A549 (cell line): ENCODE data around the gene SLC1A1. TPM values are rescaled to one million over a fixed set of nuclear protein-coding genes. Genes with fewer than 3 reads are reported as not detected.

Source experiments
- ATAC-seq, 2 experiments: fragments of 200-7000 bp in 1 of 2; fragments of >200 bp in 1 of 2; cut with Nextera tagmentation in 1 of 2; cut with Tn5 transposase in 1 of 2; 3 replicates each; pipeline versions ENCODE4 v1.8.0 to v1.9.1; 2018 to 2020; ENCODE audit warnings: mild to moderate bottlenecking in 1 of 2, moderate library complexity in 1 of 2
- CTCF ChIA-PET: fragments of 300-600 bp; sonication (Branson Sonifier 250); formaldehyde crosslinking; extraction: SDS; loops from one replicate; lab custom pipeline; 2021; ENCODE audit warnings: antibody characterized with exemption, inconsistent platforms; lab: Yijun Ruan, JAX
- POLR2A ChIA-PET: fragments of 350-600 bp; formaldehyde crosslinking; extraction: SDS; loops from one replicate; lab custom pipeline; 2021; ENCODE audit warnings: antibody characterized with exemption, inconsistent platforms; lab: Yijun Ruan, JAX
- DNase-seq, 2 experiments: peaks; one replicate each; pipeline versions ENCODE4 v3.0.0 to v3.0.0-alpha.2; 2011 to 2016; ENCODE audit warnings: low read depth in 1 of 2, low spot score in 1 of 2
- FAIRE-seq: peaks from 2 replicates; lab custom pipeline; 2011; peaks lifted over from hg19 to GRCh38; lab: Jason Lieb, UNC
- H3K27ac ChIP-seq, 2 experiments: fragments of >200 bp; sonication (Bioruptor Twin); formaldehyde crosslinking; 3 replicates each; pipeline ENCODE4 v1.5.1; 2016 to 2017
- H3K4me1 ChIP-seq: fragments of >200 bp; sonication (Bioruptor Twin); formaldehyde crosslinking; 3 replicates; pipeline ENCODE4 v1.6.1; 2016
- H3K4me2 ChIP-seq: fragments of >200 bp; sonication (Bioruptor Twin); formaldehyde crosslinking; 3 replicates; pipeline ENCODE4 v1.6.1; 2016
- H3K4me3 ChIP-seq: fragments of >200 bp; sonication (Bioruptor Twin); formaldehyde crosslinking; 3 replicates; pipeline ENCODE4 v1.5.1; 2016
- H3K9me3 ChIP-seq: fragments of >200 bp; sonication (Bioruptor Twin); formaldehyde crosslinking; 3 replicates; pipeline ENCODE4 v1.6.1; 2016
- BHLHE40 ChIP-seq: IDR thresholded peaks from 2 replicates; pipeline ENCODE4 v1.6.1; 2012; ENCODE audit warnings: low read depth, low read length, inconsistent platforms
- EHMT2 ChIP-seq: fragments of 200-600 bp; sonication (generic); IDR thresholded peaks from 2 replicates; pipeline ENCODE4 v1.6.1; 2016; ENCODE audit warnings: antibody characterized with exemption, low read depth, mild to moderate bottlenecking, moderate library complexity
- EP300 ChIP-seq, 2 experiments: fragments of >200 bp; sonication (Bioruptor Twin); formaldehyde crosslinking; IDR thresholded peaks; 2 replicates in 1 of 2; 3 replicates in 1 of 2; pipeline ENCODE4 v1.6.1; 2016 to 2017
- FOSL2 ChIP-seq, 2 experiments: fragments of 450-650 bp in 1 of 2; fragments of >200 bp in 1 of 2; sonication (Bioruptor Twin) in 1 of 2; formaldehyde crosslinking; IDR thresholded peaks; 2 replicates each; pipeline versions ENCODE4 v1.5.0 to v1.6.1; 2016 to 2020; ENCODE audit warnings: mild to moderate bottlenecking in 1 of 2, moderate library complexity in 1 of 2
- FOXS1 ChIP-seq: fragments of 250-450 bp; sonication (Bioruptor Pico); IDR thresholded peaks from 2 replicates; pipeline ENCODE4 v1.5.0; 2020; ENCODE audit warnings: mild to moderate bottlenecking, moderate library complexity
- HEYL ChIP-seq: fragments of 250-450 bp; sonication (Bioruptor Pico); IDR thresholded peaks from 2 replicates; pipeline ENCODE4 v1.8.0; 2021; ENCODE audit warnings: mild to moderate bottlenecking, moderate library complexity
- HOXB5 ChIP-seq: fragments of 250-450 bp; sonication (Bioruptor Pico); IDR thresholded peaks from 2 replicates; pipeline ENCODE4 v1.5.0; 2020; ENCODE audit warnings: mild to moderate bottlenecking, moderate library complexity
- JUN ChIP-seq, 2 experiments: fragments of >200 bp; sonication (Bioruptor Twin); formaldehyde crosslinking; IDR thresholded peaks; 2 replicates in 1 of 2; 3 replicates in 1 of 2; pipeline ENCODE4 v1.6.1; 2016 to 2017
- MAZ ChIP-seq: fragments of 150-350 bp; IDR thresholded peaks from 2 replicates; pipeline ENCODE4 v1.6.1; 2014; ENCODE audit warnings: antibody characterized with exemption, low read depth, low read length, borderline replicate concordance
- NR3C1 ChIP-seq: fragments of >200 bp; sonication (Bioruptor Twin); formaldehyde crosslinking; IDR thresholded peaks from 3 replicates; pipeline ENCODE4 v1.6.1; 2017
- RAD21 ChIP-seq, 2 experiments: fragments of >200 bp in 1 of 2; sonication (Bioruptor Twin) in 1 of 2; formaldehyde crosslinking in 1 of 2; IDR thresholded peaks in 1 of 2; conservative IDR thresholded peaks in 1 of 2; 2 replicates in 1 of 2; 3 replicates in 1 of 2; pipeline ENCODE4 v1.6.1; 2012 to 2018; ENCODE audit warnings: inconsistent platforms in 1 of 2
- RARB ChIP-seq: fragments of 250-450 bp; sonication (Bioruptor Pico); IDR thresholded peaks from 2 replicates; pipeline ENCODE4 v1.8.0; 2021; ENCODE audit warnings: mild to moderate bottlenecking, moderate library complexity
- TP53 ChIP-seq: fragments of 250-450 bp; sonication (Bioruptor Pico); IDR thresholded peaks from 2 replicates; pipeline ENCODE4 v1.5.0; 2021; ENCODE audit warnings: mild to moderate bottlenecking, moderate library complexity
- ZNF302 ChIP-seq: fragments of 250-450 bp; sonication (Bioruptor Pico); IDR thresholded peaks from 2 replicates; pipeline ENCODE4 v1.9.0; 2021; ENCODE audit warnings: inconsistent platforms, mild to moderate bottlenecking, moderate library complexity
- ZSCAN20 ChIP-seq: fragments of 250-450 bp; sonication (Bioruptor Pico); IDR thresholded peaks from 2 replicates; pipeline ENCODE4 v1.8.0; 2022; ENCODE audit warnings: mild to moderate bottlenecking, moderate library complexity
- WGBS: methylation state at CpG from one replicate; pipeline ENCODE4 v1.1.6; 2017; ENCODE audit errors: missing lambda C conversion rate; 5-methylcytosine and 5-hydroxymethylcytosine counted together
- polyA plus RNA-seq, 4 experiments: library from polyadenylated mRNA; depleted of rRNA in 3 of 4; stranded (reverse); fragments of >200 nt; fragmentation: RNase III in 1 of 4; extraction: RNeasy Plus Mini Kit Qiagen cat#74134 plus additional on column Dnase treatment in 1 of 4; gene quantifications; 2 replicates in 3 of 4; 3 replicates in 1 of 4; pipeline ENCODE4 v1.2.3, GENCODE V29; 2011 to 2017
- TF ChIP-seq, protein P1 (sequence below): fragments of 250-450 bp; sonication (Bioruptor Pico); IDR thresholded peaks from 2 replicates; pipeline ENCODE4 v1.5.0; 2021; ENCODE audit warnings: mild to moderate bottlenecking, moderate library complexity, borderline replicate concordance
- TF ChIP-seq, protein P2 (sequence below): fragments of 450-650 bp; IDR thresholded peaks from 2 replicates; pipeline ENCODE4 v1.6.1; 2014; ENCODE audit warnings: antibody characterized with exemption
- TF ChIP-seq, protein P3 (sequence below): IDR thresholded peaks from 2 replicates; pipeline ENCODE4 v1.6.1; 2012
- TF ChIP-seq, protein P4 (sequence below): fragments of >200 bp; sonication (Bioruptor Twin); formaldehyde crosslinking; IDR thresholded peaks from 2 replicates; pipeline ENCODE4 v1.6.1; 2016
- TF ChIP-seq, protein P5 (sequence below): fragments of 250-450 bp; sonication (Bioruptor Pico); IDR thresholded peaks from 2 replicates; pipeline ENCODE4 v1.5.0; 2020; ENCODE audit warnings: low read depth, mild to moderate bottlenecking, moderate library complexity

The SLC1A1 gene
- polyA plus RNA-seq, 2 of the 4 experiments (the other 2 are of a cell fraction), result 0.66 to 1.3 TPM

DNA sequence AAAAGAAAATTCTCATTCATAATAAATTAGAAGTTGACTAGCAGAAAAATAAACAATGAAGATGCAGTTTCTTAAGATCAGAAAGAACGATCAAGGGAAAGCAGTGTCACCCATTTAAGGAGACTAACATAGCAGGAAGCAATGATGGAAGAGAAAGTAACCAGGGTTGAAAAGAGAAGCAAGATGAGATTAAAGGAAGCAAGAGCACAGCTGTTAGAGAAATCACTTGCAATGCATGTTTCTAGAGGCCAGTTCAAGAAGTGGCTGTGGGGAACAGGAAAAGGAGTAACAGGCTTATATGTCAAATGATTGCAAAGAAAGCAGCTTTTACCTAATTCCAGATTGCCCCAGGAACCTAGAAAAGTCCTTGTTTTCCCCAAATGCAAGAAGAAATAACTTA is 46.8 kb upstream of the SLC1A1 start (continued):
- TF ChIP-seq, protein P1, sequence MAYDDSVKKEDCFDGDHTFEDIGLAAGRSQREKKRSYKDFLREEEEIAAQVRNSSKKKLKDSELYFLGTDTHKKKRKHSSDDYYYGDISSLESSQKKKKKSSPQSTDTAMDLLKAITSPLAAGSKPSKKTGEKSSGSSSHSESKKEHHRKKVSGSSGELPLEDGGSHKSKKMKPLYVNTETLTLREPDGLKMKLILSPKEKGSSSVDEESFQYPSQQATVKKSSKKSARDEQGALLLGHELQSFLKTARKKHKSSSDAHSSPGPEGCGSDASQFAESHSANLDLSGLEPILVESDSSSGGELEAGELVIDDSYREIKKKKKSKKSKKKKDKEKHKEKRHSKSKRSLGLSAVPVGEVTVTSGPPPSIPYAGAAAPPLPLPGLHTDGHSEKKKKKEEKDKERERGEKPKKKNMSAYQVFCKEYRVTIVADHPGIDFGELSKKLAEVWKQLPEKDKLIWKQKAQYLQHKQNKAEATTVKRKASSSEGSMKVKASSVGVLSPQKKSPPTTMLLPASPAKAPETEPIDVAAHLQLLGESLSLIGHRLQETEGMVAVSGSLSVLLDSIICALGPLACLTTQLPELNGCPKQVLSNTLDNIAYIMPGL, result no peak
- no peak for TF ChIP-seq FOSL2 (IDR thresholded peaks at IDR 0.05)
- no peak for TF ChIP-seq FOSL2 (CRISPR knock-in tag; IDR thresholded peaks at IDR 0.05)

DNA sequence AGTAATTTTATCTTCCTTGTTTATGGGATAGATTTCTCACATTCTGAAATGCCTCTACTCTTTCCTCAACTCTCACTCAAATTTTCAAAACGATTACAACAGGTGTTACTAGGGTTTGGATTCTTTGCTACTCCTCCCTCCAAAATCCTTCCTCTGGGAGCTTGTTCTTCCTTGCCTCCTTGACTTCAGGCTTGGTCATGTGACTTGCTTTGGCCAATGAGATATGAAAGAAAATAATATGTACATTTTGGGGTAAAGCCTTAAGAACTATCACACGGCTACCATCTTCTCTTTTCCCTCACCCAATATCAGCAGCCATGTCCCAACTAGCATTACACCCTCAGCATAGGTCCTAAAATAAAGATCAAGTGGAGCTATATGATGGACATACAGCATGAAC is 28.8 kb upstream of the SLC1A1 start:
- no peak overlapping the region for H3K4me2 ChIP-seq
- POLR2A ChIA-PET, result no interaction called here
- H3K27ac ChIP-seq, result no peak overlapping the region
- CTCF ChIA-PET, result interaction anchor here (0.6 to 2.2 kb wide), 2 partner anchors 13 to 127 kb away, joined by 3 to 8 read pairs; no protein-coding TSS in a partner anchor
- ATAC-seq (no peak), FAIRE-seq (no peak), DNase-seq (no peak)
- 3% methylated on average over 2 of the region's 2 CpGs for WGBS
- TF ChIP-seq, protein P2, sequence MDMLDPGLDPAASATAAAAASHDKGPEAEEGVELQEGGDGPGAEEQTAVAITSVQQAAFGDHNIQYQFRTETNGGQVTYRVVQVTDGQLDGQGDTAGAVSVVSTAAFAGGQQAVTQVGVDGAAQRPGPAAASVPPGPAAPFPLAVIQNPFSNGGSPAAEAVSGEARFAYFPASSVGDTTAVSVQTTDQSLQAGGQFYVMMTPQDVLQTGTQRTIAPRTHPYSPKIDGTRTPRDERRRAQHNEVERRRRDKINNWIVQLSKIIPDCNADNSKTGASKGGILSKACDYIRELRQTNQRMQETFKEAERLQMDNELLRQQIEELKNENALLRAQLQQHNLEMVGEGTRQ, result peak; percentile 40; the same call in 1 of the 2 replicates
- TF ChIP-seq MAZ, result no peak
- TF ChIP-seq, protein P3, sequence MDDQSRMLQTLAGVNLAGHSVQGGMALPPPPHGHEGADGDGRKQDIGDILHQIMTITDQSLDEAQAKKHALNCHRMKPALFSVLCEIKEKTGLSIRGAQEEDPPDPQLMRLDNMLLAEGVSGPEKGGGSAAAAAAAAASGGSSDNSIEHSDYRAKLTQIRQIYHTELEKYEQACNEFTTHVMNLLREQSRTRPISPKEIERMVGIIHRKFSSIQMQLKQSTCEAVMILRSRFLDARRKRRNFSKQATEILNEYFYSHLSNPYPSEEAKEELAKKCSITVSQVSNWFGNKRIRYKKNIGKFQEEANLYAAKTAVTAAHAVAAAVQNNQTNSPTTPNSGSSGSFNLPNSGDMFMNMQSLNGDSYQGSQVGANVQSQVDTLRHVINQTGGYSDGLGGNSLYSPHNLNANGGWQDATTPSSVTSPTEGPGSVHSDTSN, result no peak
- no peak overlapping the region for H3K4me3 ChIP-seq
- no peaks in the 10 kb centered on the region for H3K9me3 ChIP-seq
- H3K4me1 ChIP-seq, result no peaks in the 10 kb centered on the region

DNA sequence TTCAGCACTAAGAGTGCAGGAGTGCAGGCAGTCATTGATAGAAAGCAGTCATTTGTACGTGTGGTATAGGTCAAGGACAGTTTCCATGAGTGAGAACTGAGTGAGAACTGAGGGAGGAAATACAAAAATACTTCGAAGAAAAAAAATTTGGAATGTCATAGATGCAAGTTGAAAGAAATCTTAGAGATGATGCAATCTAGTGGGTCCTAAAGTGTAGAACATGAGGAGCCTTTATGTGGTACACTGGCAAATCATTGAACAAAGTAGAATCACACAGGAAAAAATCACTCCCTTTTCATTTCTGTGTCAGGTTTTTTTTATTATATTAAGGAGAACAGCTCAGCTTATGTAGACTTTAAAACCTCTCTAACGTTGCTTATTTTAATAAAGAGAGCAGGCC is 26.4 kb upstream of the SLC1A1 start:
- H3K4me2 ChIP-seq, result no peak overlapping the region
- TF ChIP-seq EHMT2 (no peak), FOSL2 (IDR thresholded peaks at IDR 0.05) (no peak), FOSL2 (CRISPR knock-in tag; IDR thresholded peaks at IDR 0.05) (no peak), RAD21 (conservative IDR thresholded peaks at IDR 0.05 in 1 of 2, IDR thresholded peaks at IDR 0.05 in 1 of 2) (no peak), NR3C1 (no peak), TP53 (no peak), RARB (CRISPR knock-in tag) (no peak), HEYL (CRISPR knock-in tag) (no peak), ZSCAN20 (CRISPR knock-in tag) (no peak), BHLHE40 (no peak), FOXS1 (CRISPR knock-in tag) (no peak), HOXB5 (no peak), EP300 (IDR thresholded peaks at IDR 0.05) (no peak), JUN (IDR thresholded peaks at IDR 0.05) (no peak), ZNF302 (no peak)
- TF ChIP-seq, protein P4, sequence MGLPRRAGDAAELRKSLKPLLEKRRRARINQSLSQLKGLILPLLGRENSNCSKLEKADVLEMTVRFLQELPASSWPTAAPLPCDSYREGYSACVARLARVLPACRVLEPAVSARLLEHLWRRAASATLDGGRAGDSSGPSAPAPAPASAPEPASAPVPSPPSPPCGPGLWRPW, result no peak
- TF ChIP-seq, protein P3, result no peak
- TF ChIP-seq, protein P5, sequence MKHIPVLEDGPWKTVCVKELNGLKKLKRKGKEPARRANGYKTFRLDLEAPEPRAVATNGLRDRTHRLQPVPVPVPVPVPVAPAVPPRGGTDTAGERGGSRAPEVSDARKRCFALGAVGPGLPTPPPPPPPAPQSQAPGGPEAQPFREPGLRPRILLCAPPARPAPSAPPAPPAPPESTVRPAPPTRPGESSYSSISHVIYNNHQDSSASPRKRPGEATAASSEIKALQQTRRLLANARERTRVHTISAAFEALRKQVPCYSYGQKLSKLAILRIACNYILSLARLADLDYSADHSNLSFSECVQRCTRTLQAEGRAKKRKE (CRISPR knock-in tag), result no peak
- no peaks in the 10 kb centered on the region for H3K4me1 ChIP-seq
- FAIRE-seq (no peak), ATAC-seq (no peak), DNase-seq (no peak)
- ChIA-PET POLR2A (no interaction called here), CTCF (no interaction called here)
- WGBS, result 27% methylated on average over 3 of the region's 3 CpGs
- no peaks in the 10 kb centered on the region for H3K9me3 ChIP-seq
- no peak overlapping the region for H3K27ac ChIP-seq
- no peak overlapping the region for H3K4me3 ChIP-seq
